GM18873 (cell line): ENCODE results near the gene VAPA.
"Not testable (repeated sequence)": the region's sequence is repeated elsewhere in the genome, so short reads cannot be mapped to it uniquely, and the experiment has no call there.

ENCODE experiments used
- ATAC-seq: cut with Tn5 transposase; IDR thresholded peaks from one replicate; pipeline ENCODE4 v1.9.1; 2021; ENCODE audit warnings: mild to moderate bottlenecking, moderate library complexity, moderate number of reproducible peaks; ENCODE audit not compliant: unreplicated experiment, low FRiP score

The VAPA gene

DNA sequence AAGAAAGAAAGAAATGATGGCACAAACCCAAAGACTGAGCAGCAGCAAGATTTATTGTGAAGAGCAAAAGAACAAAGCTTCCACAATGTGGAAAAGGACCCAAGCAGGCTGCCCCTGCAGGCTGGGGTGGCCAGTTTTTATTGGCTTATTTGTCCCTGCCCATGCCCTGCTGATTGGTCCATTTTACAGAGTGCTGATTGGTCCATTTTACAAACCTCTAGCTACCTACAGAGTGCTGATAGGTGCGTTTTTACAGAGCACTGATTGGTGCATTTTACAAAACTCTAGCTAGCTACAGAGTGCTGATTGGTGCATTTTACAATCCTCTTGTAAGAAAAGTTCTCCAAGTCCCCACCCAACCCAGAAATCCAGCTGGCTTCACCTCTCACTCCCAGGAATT lies 1.5 kb upstream of the VAPA start:
- ATAC-seq, result not testable (repeated sequence)

DNA sequence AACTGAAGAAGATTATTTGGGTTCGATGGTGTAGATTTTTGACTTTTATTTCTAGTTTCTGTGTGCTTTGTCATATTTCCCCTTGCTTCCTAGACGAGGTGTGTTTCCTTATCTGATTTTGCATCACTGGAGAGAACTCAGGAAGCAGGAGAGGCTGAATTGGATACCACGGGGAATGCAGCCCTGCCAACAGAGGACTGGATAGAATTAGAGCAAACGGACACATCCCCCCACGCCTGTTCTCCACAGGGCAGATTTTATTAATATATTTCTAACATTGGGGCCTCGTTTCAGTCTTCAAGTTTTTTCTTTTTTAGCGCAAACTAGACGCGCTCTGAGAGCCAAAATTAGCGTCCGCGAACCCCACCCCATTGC lies 678 bp upstream of the VAPA start:
- ATAC-seq, result no peak

DNA sequence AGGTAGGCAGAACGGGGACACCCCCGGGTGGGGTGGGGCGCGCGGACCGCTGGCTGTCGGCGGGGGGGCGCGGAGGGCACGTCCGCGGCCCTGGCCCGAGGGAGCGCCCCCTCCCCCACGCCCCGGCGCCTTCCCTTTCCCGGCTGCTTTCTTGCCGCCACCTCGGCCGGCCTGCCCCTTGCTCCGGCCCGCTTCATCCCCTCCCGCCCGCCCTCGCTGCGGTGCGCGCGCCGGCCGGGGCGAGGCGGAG lies 443 bp downstream of the VAPA start:
- ATAC-seq, result no peak

DNA sequence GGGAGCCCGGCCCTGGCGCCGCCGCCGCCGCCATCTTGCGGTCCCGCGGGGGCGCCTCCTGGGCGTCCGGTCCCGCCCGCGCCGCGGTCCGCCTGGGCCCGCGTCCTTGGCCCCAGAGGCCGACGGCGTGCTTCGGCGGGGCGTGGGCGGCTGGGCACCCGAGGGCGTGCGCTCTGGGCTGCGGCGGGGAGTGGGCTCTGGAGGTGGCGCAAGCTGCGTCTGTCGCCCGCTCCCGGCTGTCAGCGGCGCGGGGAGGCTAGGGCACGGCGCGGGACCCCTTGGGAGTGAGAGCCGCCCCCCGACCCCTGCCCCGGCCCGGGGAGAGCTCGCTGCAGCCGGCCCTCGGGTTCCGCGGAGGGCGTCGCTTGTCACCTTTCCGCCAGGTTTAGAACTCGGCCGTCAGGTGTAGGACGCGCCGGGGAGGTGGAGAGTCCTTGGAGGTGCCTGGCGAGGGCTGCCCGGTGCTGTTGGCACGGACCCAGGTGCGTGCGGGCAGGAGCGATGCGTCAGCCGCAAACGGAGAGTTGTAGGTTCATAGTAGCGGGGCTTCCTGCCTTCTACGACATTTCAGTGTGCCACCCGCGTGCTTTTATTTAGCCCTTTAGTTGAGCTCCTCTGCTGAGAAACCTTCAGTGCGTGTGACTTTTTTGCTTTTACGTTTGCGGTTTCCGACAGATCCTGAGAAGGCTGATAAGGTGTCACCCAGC lies 921 bp downstream of the VAPA start:
- ATAC-seq, result peak; percentile 10

DNA sequence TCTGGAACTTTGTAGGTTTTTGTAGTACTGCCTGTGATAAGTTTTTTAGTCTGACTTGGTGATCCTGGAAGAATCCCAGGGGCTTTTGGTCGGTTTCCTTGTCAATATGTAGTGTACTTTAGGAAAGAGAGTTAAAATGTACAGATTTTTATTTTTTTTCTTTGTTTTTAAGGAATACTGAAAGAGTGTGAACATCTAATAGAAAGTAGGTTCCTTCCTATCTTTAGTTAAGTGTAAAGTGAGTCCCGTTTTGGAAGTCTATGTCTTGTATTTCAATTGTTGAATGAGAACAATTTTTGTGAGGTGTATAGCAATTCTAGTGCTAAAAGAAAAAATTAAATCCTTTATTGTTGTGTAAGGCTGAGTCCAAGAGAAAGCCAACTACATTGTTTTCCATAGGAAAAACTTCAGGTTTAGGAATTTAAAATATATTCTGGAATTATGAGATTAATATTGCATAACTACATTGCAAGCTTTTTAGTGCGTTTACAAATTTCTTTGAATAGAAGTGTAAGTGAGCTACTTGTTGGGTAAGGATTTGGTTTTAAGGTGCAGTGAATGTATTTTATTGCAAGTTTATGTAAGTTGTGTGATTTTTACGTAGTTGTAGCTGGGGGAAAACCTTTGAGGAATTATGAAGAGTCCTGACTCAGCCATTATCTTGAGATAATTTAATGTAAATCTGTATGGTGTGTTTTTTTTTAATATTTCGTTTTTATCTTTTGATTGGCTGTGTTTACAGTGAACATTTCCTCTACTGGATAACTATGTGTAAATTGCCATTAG lies 1.7 kb downstream of the VAPA start:
- no peak for ATAC-seq

DNA sequence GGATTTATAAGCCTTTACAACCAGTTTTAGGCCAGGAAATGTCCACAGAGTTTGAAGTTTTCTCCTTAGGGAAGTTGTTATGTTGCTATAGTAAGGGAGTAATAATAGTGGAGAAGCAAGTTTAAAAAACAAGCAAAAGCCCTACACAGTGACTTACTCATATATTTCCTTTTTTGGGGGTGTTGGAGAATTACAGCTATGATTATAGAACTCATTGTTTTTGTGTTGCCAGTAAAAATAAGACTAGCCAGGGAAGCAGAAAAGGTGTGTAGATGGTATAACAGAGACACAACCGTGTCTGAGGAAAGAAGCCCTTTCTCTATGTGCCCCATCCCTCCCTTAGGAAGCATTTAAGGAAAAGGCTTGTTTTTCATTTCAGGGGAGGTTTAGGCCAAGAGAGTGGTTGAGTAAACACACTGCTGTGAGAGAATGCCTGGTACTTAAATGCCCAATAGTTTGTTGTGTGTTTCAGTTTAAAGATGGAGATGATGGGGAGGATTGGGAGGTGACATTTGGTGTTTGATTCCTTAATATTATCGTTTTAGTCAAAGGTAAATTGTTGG lies 2.3 kb downstream of the VAPA start:
- ATAC-seq, result no peak

DNA sequence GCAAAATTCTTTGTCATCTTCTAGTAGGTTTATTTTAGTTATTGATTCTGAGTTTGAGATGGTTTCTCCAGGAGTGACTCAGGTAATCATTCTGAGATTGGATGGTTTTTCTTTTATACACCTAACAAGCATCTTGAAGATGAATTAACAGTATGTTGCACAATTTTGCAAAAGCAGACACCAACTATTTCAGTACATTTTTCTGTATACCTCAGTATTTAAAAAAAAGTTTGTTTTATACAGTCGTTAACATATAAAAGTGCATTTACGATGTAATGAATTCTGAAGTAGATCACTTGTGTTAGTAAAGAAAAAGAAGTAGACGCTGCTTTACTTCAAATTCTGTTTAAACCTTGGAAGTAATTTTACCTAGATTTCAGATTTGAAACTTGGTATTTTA lies 3.0 kb downstream of the VAPA start:
- ATAC-seq, result no peak

DNA sequence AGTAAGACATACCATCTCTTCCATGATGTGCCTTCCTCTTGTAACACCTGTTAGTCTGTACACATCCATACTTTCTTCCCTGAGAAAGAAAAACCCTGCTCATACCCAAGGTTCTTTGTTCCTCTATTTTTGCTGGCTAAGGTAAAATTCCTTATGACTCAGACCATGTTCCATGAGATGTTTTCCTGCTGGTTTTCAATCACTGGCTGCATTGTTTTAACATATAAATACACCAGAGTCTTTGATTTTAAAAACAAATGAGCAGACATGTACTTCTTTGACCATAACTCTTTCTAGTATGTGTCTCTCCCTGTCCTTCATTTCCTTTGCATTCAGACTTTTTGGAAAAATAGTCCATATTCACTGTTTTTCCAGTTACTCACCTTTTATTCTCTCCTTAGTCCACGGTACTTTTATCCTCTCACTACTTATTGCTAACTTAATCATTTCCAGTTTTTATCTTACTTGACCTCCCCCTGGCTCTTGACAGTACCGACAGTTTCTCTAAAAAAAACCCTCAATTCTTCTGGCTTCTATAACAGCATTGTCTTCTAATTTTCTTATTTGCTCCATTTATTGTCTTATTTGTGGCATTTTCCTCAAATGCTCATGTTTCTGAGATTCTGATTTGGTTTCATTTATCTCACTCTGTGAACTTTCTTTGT lies 4.3 kb downstream of the VAPA start:
- no peak for ATAC-seq

DNA sequence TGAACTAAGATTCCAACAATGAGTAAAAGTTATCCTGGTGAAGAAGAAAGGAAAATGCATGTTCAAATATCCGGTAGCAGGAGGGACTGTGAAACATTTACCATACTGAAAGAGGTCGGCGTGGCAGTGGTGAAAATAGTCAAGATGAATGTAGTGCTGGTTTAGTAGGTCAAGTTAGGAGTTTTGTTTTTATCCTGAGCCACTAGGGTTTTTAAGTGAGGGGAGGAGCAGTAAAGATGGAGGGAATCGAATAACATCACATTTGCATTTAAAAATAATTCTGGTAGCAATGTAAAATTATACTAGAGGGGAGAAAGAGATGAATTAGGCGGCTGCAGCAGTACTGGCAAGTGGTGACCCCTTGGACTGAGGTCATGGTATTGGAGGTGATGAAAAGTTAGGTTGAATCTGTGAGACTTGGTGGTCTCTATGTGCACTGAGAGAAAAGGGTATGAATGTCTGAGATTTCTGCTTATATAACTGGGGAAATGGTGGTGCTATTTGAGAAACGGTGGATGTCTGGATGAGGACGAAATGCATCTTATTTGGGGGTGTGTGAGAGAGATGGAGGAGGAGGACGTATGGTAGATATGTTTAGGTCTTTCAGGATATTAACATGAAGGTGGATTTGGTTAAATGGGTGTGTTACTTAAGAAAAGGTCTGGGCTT lies 5.9 kb downstream of the VAPA start:
- no peak for ATAC-seq

DNA sequence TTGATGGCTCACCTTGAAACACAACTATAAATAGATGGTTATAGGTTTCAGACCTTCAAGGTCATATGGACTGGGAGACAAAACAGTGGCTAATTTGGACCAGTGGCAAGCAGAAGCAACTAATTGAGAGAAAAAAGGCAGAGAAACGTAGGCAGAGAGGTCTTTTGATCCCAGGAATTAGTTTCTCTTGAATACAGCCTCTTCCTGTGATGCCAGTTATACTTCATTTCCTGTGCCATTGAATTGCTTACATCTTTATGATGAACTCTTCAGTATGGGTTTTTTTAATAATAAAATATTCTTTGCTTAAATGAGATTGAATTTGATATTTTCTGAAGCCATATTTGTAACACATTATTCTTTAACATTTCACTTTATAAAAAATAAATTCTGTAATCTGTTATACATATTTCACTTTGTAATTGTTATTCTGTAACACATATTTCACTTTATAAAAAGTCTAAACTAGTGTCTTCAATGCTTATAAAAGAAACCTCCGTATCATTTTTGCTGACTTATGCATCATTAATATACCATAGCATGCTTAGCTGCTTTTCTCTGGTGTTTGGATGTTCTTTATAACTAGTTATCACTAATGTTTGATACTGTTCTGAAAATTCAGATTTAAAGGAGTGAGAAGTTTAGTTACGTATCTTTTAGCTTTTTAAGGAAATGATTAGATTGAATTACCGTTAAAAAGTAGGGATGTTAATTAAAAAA lies 8.9 kb downstream of the VAPA start:
- ATAC-seq, result no peak

DNA sequence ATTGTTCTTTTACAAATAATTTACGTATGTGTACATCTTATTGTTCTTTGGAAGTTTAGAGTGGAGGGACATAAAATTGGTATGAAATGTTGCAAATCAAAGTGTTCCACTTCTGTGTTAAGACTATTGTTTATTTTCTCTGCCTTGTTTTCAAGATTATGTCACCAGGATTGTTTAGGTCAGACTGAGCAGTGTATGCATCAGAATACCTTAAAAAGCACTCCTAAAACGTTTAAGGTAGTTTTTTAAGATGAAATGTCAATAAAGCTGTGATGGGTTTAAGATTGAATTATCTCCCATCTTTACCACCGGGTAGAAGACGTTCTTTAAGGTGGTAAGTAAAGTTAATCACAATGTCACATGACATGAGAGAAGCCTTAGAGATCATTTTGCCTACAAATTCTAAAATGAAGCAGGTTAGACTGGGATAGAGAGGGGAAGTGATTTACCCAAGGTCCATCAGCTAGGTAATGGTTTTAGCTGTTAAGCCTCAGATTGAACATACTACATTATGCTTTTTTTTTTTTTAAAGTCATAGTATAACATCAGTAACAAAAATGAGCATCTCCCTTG lies 10.6 kb downstream of the VAPA start:
- no peak for ATAC-seq

DNA sequence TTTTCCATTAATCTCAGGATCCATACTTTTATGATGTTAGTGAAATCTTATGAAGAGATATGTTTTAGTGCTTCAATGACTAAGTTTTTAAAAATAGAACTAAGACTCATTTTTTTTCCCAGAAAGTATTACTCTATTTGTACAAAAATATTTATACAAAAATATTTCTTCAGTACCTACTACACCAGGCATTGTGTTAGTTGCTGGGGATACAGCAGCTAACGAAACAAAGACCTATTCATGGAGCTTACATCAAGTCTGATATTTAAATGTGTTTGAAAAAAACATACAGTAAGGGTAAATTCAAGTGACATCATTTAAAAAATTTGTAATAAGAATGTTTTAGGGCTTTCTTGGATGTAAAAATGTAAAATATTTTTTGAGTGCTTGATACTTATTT lies 11.6 kb downstream of the VAPA start:
- ATAC-seq, result no peak

DNA sequence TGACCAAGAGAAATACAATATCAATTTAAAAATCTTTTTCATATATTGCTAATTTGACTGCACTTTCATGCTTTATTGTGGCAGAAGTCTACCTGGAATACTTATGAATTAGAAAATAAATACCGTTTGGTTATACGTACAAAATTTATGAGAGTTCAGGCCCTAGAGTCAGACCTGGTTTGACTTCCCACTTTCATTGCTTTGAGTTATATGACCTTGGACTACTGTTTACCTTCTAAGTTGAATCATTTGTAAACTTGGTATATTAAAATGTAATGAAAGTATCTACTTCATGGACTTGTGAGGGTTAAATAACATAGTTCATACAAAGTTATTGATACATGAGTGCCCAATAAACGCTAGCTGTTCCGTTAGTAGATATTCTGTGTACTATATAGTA lies 12.0 kb downstream of the VAPA start:
- ATAC-seq, result no peak

DNA sequence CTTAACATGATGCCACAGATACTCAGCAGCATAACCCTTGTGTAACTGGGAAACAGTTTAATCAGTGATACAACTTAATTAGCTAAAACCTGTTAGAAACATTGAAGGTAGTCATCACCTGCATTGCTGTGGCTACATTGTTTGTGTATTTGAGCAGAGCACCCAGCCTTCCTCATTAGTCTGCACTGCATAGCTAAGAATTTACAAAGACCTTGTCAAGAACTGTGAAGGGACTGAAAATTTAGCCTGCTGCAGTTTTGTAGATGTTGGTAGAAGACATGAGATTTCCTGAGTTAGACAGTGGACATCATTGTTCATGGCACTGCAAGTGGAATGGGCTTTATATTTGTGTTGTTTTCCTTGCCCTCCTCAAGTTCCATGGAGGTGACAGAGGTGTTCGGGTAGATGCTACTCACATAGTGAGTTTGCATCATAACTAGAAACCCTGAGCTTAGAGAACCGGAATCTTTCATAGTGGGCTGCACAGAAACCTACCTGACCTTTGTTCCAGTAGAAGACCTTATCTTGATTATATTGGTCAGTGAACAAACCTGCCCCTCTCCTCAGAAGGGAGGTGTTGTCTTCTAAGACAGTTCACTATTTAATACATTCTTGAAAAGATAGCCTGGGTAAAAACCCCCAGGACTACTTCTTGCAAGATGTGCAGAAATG lies 12.5 kb downstream of the VAPA start:
- ATAC-seq, result no peak

DNA sequence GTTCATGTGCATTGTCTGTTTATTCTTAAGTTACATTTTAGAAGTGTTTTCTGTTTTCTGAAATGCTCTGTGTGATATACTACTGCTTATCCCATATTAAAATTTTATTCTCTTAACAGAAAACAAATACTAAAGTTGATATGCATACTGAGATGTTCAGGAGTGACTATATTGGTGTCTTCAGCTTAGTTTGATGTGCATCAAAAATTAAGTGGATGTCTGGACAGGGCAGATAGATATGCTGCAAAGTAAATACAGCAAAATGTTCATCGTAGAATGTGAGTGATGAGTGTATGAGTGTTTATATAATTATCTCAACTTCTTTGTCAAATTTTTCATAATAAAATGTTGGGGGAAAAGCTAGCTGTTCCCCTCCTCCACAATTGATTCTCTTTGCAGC lies 13.2 kb downstream of the VAPA start:
- ATAC-seq, result no peak

DNA sequence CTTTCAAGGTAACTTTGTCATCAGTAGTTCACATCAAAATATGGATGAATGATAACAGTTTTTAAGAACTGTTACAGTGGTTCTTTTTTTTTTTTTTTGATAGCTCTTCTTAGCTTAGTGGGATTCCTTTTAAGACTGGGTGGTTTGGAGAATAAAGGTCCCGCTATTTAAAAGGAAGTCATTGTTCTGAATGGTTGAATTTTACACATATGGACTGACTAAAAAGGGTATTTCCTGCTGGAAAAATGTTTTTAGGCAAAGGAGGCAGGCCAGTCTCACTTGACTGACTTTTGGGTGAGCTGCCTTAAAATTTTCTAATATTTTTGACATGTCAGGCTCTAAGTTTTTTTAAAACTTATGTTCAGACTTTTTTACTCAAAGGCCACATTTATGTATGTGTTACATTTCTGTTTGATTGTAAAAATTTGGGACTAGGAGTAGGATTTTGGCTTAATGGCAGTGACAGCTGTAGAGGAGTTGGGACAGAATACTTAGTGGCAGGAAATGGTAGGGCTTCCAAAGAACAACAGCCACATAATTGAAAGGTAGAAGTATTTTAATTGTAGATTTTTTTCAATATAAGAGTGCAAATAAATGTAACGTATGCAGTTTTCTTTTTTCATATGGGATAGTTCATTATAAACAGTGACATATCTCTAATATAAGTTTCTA lies 13.7 kb downstream of the VAPA start:
- ATAC-seq, result no peak

DNA sequence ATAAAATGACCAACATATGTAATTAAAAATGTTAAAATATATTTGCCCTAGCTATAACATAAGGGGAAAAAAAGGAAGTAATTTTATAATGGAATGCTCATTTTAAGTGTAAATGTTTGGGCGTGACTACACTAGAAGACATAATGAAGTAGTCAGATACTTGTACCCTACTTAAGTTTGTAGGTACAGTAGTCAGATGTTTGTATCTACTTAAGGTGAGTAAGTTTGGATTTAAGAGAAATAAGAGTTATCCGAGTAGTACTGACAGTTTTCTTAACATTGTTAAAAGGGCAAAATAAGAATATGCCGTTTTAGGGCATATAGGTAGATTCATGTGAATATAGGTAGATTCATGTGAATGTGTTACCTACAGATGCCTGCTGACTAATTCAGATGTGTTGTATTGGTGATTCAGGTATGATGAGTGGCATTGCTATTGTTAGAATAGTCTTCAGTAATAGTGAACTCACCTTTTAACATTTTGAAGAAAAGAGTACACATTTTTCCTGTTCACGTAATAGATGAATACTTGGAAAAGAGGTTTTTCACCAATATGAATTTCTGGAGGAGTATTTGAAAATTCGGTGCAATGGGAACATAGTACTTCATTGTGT lies 14.9 kb downstream of the VAPA start:
- ATAC-seq, result no peak

DNA sequence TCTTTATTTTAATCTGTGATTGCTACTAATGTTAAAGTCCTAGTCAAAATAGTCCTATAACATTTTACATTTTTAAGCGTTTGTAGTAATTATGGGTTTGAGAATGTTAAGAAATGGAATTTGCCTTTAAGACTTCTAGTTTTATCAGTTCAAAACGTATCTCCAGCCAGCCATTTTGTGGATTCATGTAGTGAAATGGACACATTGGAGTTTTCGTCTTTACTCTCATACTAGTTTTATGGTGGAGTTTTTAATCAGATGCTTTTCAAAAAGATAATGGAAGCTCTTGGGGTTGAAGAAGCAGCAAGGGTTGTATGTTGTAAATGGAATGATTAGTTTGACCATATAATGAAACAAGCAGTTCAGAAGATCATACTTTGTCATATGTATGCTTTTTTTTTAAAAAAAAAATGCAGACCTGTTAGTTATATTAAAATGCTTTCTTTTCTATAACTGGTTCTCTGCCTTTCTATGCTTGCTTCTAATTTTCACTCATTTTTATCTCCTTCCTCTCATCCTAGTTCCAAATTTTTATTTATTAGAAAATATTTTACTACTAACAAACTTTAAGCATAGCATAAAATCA lies 16.6 kb downstream of the VAPA start:
- ATAC-seq, result no peak
